Transverse colon (tissue), 4 donors: ENCODE measurements around the gene SRP9. TPM values are rescaled to one million over a fixed set of nuclear protein-coding genes. Genes with fewer than 3 reads are reported as not detected.
"Not testable (repeated sequence)": the region's sequence is repeated elsewhere in the genome, so short reads cannot be mapped to it uniquely, and the experiment has no call there.

Source experiments
- DNase-seq: peaks from one replicate; pipeline ENCODE4 v3.0.0-alpha.2; 2019
- H3K27ac ChIP-seq, 4 donors: fragments of 200-600 bp; sonication (generic); 2 replicates each; pipeline ENCODE4 v1.5.1; 2016 to 2018; ENCODE audit warnings: inconsistent platforms in 4 of 4
- H3K27me3 ChIP-seq: fragments of 200-600 bp; sonication (generic); 2 replicates; pipeline ENCODE4 v1.5.1; 2017; ENCODE audit warnings: inconsistent platforms
- H3K36me3 ChIP-seq, 4 donors: fragments of 200-600 bp; sonication (generic); 2 replicates each; pipeline ENCODE4 v1.5.1; 2017 to 2019; ENCODE audit warnings: inconsistent platforms in 4 of 4
- H3K4me1 ChIP-seq, 4 donors: fragments of 200-600 bp; sonication (generic); 2 replicates each; pipeline ENCODE4 v1.5.1; 2017 to 2020; ENCODE audit warnings: inconsistent platforms in 4 of 4
- H3K4me3 ChIP-seq, 4 donors: fragments of 200-600 bp; sonication (generic); 1 replicate in 1 of 4; 2 replicates in 3 of 4; pipeline versions ENCODE4 v1.5.1 to v1.6.1; 2017 to 2019; ENCODE audit warnings: inconsistent platforms in 4 of 4
- H3K9me3 ChIP-seq, 2 donors: fragments of 200-600 bp; sonication (generic); 2 replicates each; pipeline ENCODE4 v1.5.1; 2017 to 2019; ENCODE audit warnings: inconsistent platforms in 2 of 2
- CTCF ChIP-seq, 5 experiments: fragments of 200-600 bp in 3 of 5; fragments of 450-650 bp in 2 of 5; sonication (generic) in 3 of 5; IDR thresholded peaks; 1 replicate in 2 of 5; 2 replicates in 3 of 5; pipeline ENCODE4 v1.5.1; 2016 to 2017; ENCODE audit warnings: antibody characterized with exemption in 5 of 5, inconsistent platforms in 3 of 5, mild to moderate bottlenecking in 2 of 5, moderate library complexity in 1 of 5
- EP300 ChIP-seq: sonication (generic); formaldehyde crosslinking; IDR thresholded peaks from one replicate; pipeline ENCODE4 v1.6.1; 2017; ENCODE audit warnings: antibody characterized with exemption, low read depth
- POLR2A ChIP-seq: fragments of 450-650 bp; IDR thresholded peaks from one replicate; pipeline ENCODE4 v1.6.1; 2016; ENCODE audit warnings: antibody characterized with exemption, mild to moderate bottlenecking, moderate library complexity
- POLR2AphosphoS5 ChIP-seq, 3 donors: sonication (generic); formaldehyde crosslinking; IDR thresholded peaks; one replicate each; pipeline ENCODE4 v1.6.1; 2016; ENCODE audit warnings: antibody characterized with exemption in 3 of 3
- WGBS, 2 donors: methylation state at CpG; one replicate each; pipeline ENCODE4 v1.1.5; 2018; ENCODE audit warnings: low coverage in 1 of 2; 5-methylcytosine and 5-hydroxymethylcytosine counted together
- in situ Hi-C, 4 donors: fragments of 200-750 bp; cut with MboI; loops; one replicate each; pipeline versions ENCODE4 v1.15.0 to v1.15.1; 2017; ENCODE audit warnings: low sequenced_read_pairs in 3 of 4, low pct_ligation_motif_present in 1 of 4, low pct_unique_long_range_greater_than_20kb in 1 of 4
- intact Hi-C: fragments of 100-400 bp; cut with DNase I; formaldehyde crosslinking; loops from one replicate; pipeline ENCODE4 v1.15.1; 2023; ENCODE audit warnings: low total_unique reads
- total RNA-seq, 4 donors: library from RNA; depleted of rRNA; stranded (reverse); fragments of >200 nt; gene quantifications; one replicate each; pipeline ENCODE4 v1.1.0, GENCODE V29; 2016

Gene SRP9
- total RNA-seq, 4 donors from 2014 or later = 42.3 to 208 (median 117) TPM

- 72% methylated on average over 7 of the region's 7 CpGs; no CpG with 5 or more reads in 1 of the 2 donors for WGBS, 2 donors
- intact Hi-C loops = loop anchor here (5.0 kb wide), 1 partner anchor 37 kb away; the partner anchor contains the start of gene SRP9
- H3K36me3 ChIP-seq = no peaks in the 10 kb centered on the region
- no peak for TF ChIP-seq POLR2AphosphoS5 (IDR thresholded peaks at IDR 0.05)
- TF ChIP-seq CTCF (IDR thresholded peaks at IDR 0.05) = no peak
- no peak for TF ChIP-seq POLR2A
- TF ChIP-seq EP300 = no peak
- in situ Hi-C loops = no loop called here
- peak overlapping the region; percentile 76 to 95 (median 88) for H3K27ac ChIP-seq
- H3K9me3 ChIP-seq = no peaks in the 10 kb centered on the region
- no peaks in the 10 kb centered on the region for H3K27me3 ChIP-seq
- no peak overlapping the region for H3K4me3 ChIP-seq
- peaks cover 51 to 79% (median 70%) of the 10 kb centered on the region in 4 donors for H3K4me1 ChIP-seq
- DNase-seq = no peak
Observed at GRCh38 chr1:225814381-225814780, 36.8 kb downstream of the SRP9 start.

DNA sequence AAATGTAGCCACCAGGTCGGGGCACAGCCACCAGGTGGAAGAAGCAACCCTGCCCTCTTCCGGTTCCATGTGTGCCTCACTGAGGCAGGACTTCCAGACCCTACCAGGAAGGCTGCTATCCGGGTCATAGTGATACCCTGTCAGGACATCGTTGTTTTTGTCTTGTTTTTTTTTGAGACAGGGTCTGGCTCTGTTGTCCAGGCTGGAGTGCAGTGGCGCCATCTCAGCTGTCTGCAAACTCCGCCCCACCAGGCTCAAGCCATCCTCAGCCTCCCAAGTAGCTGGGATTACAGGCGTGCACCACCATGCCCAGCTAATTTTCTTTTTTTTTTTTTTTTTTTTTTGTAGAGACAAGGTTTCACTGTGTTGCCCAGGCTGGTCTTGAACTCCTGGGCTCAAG is 37.5 kb downstream of the SRP9 start:
- intact Hi-C loops, in situ Hi-C loops: not testable (repeated sequence)
- WGBS, 2 donors = 83% methylated on average over 3 to 7 of the region's 7 CpGs

GRCh38 chr1:225815526-225816178 is 38.0 kb downstream of the SRP9 start:
- DNase-seq = no peak
- Histone ChIP-seq H3K36me3 (no peaks in the 10 kb centered on the region), H3K9me3 (no peaks in the 10 kb centered on the region), H3K27me3 (no peaks in the 10 kb centered on the region), H3K4me3 (no peak overlapping the region), H3K27ac (peak overlapping the region; percentile 88 to 98 (median 94)), H3K4me1 (peaks cover 56 to 82% (median 72%) of the 10 kb centered on the region in 4 donors)
- in situ Hi-C loops = no loop called here
- intact Hi-C loops = no loop called here
- 84 to 91% methylated on average over 5 to 17 of the region's 17 CpGs for WGBS, 2 donors
- TF ChIP-seq EP300 (no peak), CTCF (IDR thresholded peaks at IDR 0.05) (no peak)

More for the DNA sequence above, 37.5 kb downstream of the SRP9 start:
- H3K4me1 ChIP-seq = peaks cover 56 to 81% (median 71%) of the 10 kb centered on the region in 4 donors
- not testable (repeated sequence) for H3K4me3 ChIP-seq, DNase-seq, H3K27me3 ChIP-seq, H3K9me3 ChIP-seq, H3K36me3 ChIP-seq
- peak overlapping the region; percentile 87 to 95 (median 91) for H3K27ac ChIP-seq

DNA sequence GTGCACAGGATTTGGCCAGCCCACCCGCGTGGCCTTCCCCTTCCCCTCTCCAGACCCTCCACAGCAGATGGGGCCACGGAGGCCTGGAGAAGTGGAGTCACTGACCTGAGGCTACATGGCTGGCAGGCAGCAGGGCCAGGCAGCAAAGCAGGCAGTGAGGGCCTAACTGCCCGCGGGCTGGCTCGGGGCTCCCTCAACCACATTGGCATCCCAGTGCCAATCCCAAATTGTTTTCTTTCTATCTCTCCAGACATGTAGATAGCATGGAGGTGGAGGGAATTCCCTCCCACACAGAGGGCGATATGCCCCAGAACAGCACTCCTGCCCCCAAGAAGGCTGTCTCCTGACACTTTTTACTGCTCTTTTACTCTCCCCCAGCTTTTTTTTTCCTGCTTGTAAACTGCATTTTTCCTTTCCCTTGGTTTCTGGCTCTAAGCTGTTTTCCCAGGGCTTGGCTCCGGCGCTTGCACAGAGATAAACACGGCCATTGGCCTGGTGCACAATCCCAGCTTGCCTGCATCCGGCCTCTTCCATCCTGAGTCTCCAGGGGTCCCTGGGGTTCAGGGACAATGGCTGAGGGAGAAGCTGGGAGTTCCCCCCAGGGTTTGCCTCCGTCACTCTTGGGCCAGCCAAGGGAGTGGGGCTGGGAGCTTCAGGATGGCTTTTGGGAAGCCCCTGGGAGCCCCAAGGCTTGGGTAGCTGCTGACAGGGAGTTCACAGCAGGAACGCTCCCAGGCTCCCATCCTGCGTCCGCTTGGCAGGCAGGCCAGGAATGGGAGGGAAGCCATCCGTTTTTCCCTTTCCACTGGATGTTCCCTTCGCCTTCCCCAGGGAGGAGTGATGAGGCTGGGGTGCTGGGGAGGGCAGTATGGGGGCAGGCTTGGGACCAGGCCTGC is 39.3 kb downstream of the SRP9 start:
- no peak for TF ChIP-seq EP300
- no peak for TF ChIP-seq POLR2AphosphoS5 (IDR thresholded peaks at IDR 0.05)
- no peak for TF ChIP-seq POLR2A
- TF ChIP-seq CTCF (IDR thresholded peaks at IDR 0.05) = no peak
- in situ Hi-C loops = no loop called here
- H3K4me3 ChIP-seq = no peak overlapping the region
- DNase-seq = peak; percentile 50
- peak overlapping the region; percentile 88 to 98 (median 94) for H3K27ac ChIP-seq
- H3K4me1 ChIP-seq = peaks cover 56 to 72% (median 64%) of the 10 kb centered on the region in 4 donors
- H3K27me3 ChIP-seq = no peaks in the 10 kb centered on the region
- no peaks in the 10 kb centered on the region for H3K9me3 ChIP-seq
- no peaks in the 10 kb centered on the region for H3K36me3 ChIP-seq
- 41 to 53% methylated on average over 3 to 15 of the region's 17 CpGs for WGBS, 2 donors
- intact Hi-C loops = no loop called here
